Testis (tissue), 3 donors: ENCODE data around the gene TTBK1. TPM values are rescaled to one million over a fixed set of nuclear protein-coding genes. Genes with fewer than 3 reads are reported as not detected.
A peak's percentile ranks its signal among the peaks of the same experiment; 100 is the strongest.

Experiments
- DNase-seq: peaks from one replicate; pipeline ENCODE4 v3.0.0-alpha.2; 2019
- H3K27ac ChIP-seq, 2 donors: fragments of 200-600 bp; sonication (generic); one replicate each; pipeline ENCODE4 v1.5.1; 2019
- H3K27me3 ChIP-seq: fragments of 200-600 bp; sonication (generic); one replicate; pipeline ENCODE4 v1.5.1; 2019
- H3K36me3 ChIP-seq: fragments of 200-600 bp; sonication (generic); one replicate; pipeline ENCODE4 v1.5.1; 2017; ENCODE audit warnings: low read depth; ENCODE audit errors: missing control alignments
- H3K4me1 ChIP-seq: fragments of 200-600 bp; sonication (generic); one replicate; pipeline ENCODE4 v1.5.1; 2019
- H3K4me3 ChIP-seq, 2 donors: fragments of 200-600 bp; sonication (generic); one replicate each; pipeline ENCODE4 v1.5.1; 2017 to 2019
- H3K9me3 ChIP-seq: fragments of 200-600 bp; sonication (generic); one replicate; pipeline ENCODE4 v1.5.1; 2017
- POLR2A ChIP-seq: fragments of 450-650 bp; IDR thresholded peaks from one replicate; pipeline ENCODE4 v1.6.1; 2017; ENCODE audit warnings: antibody characterized with exemption, mild to moderate bottlenecking, moderate library complexity
- WGBS, 2 donors: methylation state at CpG; one replicate each; pipeline ENCODE4 v1.1.5; 2018; 5-methylcytosine and 5-hydroxymethylcytosine counted together
- intact Hi-C: fragments of 100-400 bp; cut with DNase I; formaldehyde crosslinking; loops from one replicate; pipeline ENCODE4 v1.15.1; 2023; ENCODE audit warnings: low total_unique reads
- polyA plus RNA-seq: library from polyadenylated mRNA; stranded (reverse); fragments of 350-450 nt; fragmentation: Illumina TruSeq; extraction: RNeasy Lipid Tissue Mini Kit (QIAGEN cat#74804); gene quantifications from one replicate; pipeline ENCODE4 v1.2.3, GENCODE V29; 2014; ENCODE audit warnings: low read depth, low replicate concordance; ENCODE audit not compliant: insufficient read depth
- total RNA-seq, 2 donors: library from RNA; depleted of rRNA; stranded (reverse); fragments of >200 nt; gene quantifications; one replicate each; pipeline ENCODE4 v1.2.3, GENCODE V29; 2016
- TF ChIP-seq, protein P1 (sequence below), 3 experiments: fragments of 450-650 bp in 2 of 3; fragments of 200-600 bp in 1 of 3; sonication (generic) in 1 of 3; IDR thresholded peaks; one replicate each; pipeline ENCODE4 v1.5.1; 2016 to 2019; ENCODE audit warnings: antibody characterized with exemption in 3 of 3, mild to moderate bottlenecking in 2 of 3, moderate library complexity in 1 of 3

The TTBK1 gene
- total and polyA plus RNA-seq, 3 donors from 2014 or later: 2.2 to 2.6 (median 2.3) TPM

DNA sequence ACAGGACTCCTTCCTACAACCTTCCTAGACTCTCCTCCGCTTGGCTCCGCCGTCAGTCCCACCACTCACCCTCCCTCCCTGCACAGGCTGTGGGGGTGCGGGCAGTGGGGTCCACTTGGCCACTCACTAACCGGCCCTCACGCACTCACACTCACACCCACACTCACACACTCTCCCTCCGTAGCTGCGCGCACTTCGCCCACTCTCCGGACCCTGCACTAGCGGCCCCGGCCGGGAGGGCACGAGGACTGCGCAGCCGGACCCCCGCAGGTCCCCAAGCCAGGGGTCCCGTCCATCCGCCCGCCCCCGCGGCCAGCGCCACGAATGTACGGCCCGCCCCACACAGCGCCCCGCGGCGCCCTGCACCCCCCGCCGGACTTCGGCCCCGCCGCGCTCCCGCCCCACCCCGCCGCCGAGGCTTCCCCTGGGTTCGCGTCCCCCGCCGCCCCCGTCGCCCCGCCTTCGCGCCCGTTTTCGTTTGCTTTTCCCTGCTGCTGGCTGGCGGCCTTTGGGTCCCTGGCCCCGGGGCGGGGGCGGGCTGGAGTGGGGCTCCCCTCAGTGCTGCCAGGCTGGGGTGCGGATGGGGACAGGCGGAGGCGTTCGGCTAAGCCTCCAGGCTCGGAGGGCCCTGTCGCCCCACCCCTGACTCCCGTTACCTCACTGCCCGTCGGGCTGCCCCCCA lies 31.8 kb downstream of the TTBK1 start:
- DNase-seq: no peak
- no peaks in the 10 kb centered on the region for H3K4me1 ChIP-seq
- no peaks in the 10 kb centered on the region for H3K27me3 ChIP-seq
- 5 to 6% methylated on average over 19 to 64 of the region's 65 CpGs for WGBS, 2 donors
- H3K9me3 ChIP-seq: no peaks in the 10 kb centered on the region
- no peaks in the 10 kb centered on the region for H3K36me3 ChIP-seq
- TF ChIP-seq, protein P1, sequence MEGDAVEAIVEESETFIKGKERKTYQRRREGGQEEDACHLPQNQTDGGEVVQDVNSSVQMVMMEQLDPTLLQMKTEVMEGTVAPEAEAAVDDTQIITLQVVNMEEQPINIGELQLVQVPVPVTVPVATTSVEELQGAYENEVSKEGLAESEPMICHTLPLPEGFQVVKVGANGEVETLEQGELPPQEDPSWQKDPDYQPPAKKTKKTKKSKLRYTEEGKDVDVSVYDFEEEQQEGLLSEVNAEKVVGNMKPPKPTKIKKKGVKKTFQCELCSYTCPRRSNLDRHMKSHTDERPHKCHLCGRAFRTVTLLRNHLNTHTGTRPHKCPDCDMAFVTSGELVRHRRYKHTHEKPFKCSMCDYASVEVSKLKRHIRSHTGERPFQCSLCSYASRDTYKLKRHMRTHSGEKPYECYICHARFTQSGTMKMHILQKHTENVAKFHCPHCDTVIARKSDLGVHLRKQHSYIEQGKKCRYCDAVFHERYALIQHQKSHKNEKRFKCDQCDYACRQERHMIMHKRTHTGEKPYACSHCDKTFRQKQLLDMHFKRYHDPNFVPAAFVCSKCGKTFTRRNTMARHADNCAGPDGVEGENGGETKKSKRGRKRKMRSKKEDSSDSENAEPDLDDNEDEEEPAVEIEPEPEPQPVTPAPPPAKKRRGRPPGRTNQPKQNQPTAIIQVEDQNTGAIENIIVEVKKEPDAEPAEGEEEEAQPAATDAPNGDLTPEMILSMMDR (IDR thresholded peaks at IDR 0.05): no peak
- no peak for TF ChIP-seq POLR2A
- H3K27ac ChIP-seq: no peak overlapping the region
- H3K4me3 ChIP-seq: peak overlapping the region; percentile 40 to 49
- intact Hi-C loops: no loop called here

DNA sequence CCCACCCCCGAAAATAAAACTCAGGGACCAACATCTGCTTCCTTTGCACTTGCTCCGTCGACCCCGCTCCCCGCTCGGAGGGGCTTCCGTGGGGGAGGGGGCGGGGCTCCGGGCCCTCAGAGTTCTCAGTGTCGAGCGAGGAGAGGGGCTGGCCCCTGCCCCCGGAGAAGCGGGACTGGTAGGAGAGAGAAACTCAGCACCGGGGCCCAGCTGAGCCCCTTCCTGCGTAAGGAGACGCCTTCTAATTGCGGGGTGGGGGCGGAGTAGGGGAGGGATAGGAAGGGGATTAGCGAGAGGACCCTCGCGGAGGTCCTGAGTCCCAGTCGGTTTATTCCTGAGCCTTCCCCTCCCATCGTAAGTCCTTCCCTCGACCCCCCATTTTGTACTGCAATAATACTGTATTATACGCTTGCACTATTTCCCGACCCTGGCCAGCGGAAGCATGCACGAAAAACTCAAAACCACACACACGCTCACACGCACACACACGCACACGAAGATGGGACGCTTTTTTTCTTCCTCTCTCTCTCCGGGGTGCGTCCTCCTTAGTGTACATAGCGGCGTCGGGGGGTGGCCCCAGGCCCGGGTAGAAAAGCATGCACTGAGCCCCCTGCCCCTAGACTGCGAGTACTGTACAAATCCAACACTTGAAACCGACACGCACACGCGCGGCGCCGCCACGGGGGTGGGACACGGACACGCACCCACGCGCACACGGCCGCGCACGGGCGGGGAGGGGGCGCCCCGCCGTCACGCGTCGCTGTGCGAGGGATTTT lies 32.7 kb downstream of the TTBK1 start:
- Histone ChIP-seq H3K27me3 (no peaks in the 10 kb centered on the region), H3K27ac (no peak overlapping the region), H3K4me3 (peak overlapping the region; percentile 40 to 49), H3K4me1 (no peaks in the 10 kb centered on the region), H3K36me3 (no peaks in the 10 kb centered on the region), H3K9me3 (no peaks in the 10 kb centered on the region)
- TF ChIP-seq, protein P1 (IDR thresholded peaks at IDR 0.05): no peak
- TF ChIP-seq POLR2A: no peak
- WGBS, 2 donors: 16 to 19% methylated on average over 47 to 64 of the region's 64 CpGs
- no peak for DNase-seq
- intact Hi-C loops: no loop called here

DNA sequence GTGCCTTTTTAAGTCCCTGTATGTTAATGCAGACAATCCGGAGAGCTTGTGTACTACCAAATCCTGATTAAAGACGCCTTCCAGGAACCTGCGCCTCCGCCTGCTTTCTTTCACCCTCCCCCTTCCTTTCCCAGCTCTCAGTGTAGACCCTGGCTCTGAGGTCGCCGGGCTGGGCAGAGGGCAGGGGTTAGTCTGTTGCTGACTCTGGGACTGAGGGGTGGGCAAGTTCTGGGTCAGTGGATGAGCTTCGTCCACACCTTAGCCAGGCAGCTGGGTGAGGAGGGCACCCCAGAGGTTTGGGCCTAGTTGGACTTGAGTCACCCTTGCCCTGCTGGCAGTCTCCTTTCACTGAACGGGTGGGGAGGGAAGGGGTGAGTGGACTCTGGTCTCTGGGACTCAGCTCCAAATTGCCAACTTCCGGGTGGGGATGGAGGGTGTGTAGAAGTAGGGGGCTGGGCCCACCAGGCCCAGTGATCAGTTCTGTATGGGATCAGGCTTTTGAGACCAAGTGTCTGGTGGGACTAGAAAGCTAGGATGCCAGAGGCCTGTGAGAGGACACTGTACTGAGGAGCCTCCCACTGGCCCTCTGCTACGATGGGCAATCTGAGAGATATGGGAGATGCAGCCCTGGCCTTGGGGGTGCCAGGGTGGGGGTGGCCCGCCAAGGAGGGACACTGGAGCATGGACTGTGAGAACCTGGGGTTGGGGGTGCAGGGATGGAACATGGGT lies 33.5 kb downstream of the TTBK1 start:
- Histone ChIP-seq H3K9me3 (no peaks in the 10 kb centered on the region), H3K27ac (no peak overlapping the region), H3K36me3 (no peaks in the 10 kb centered on the region), H3K27me3 (no peaks in the 10 kb centered on the region), H3K4me1 (no peaks in the 10 kb centered on the region), H3K4me3 (peak overlapping the region in 1 of 2 donors; percentile 49)
- no peak for DNase-seq
- TF ChIP-seq, protein P1 (IDR thresholded peaks at IDR 0.05): no peak
- no peak for TF ChIP-seq POLR2A
- 62 to 71% methylated on average over 10 to 11 of the region's 11 CpGs for WGBS, 2 donors
- intact Hi-C loops: no loop called here

DNA sequence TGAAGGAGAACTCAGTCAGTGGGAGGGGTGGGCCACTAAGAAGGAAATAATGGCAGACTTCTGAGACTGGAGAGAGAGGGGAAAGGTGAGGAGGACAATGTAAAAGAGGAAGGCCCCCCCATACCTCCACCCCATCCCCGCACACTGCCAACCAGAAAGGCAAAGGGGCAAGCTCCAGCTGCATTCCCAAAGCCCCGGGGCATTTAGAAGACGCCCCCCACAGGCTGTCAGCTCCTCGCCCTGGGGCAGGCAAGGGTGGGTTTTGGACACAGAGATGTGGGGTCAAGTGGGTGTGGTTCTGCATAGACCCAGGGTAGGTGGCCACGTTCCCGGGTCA lies 34.0 kb downstream of the TTBK1 start:
- WGBS, 2 donors: 89 to 96% methylated on average over 5 to 6 of the region's 6 CpGs
- H3K4me1 ChIP-seq: no peaks in the 10 kb centered on the region
- no peaks in the 10 kb centered on the region for H3K9me3 ChIP-seq
- no peak for TF ChIP-seq POLR2A
- TF ChIP-seq, protein P1 (IDR thresholded peaks at IDR 0.05): no peak
- H3K36me3 ChIP-seq: no peaks in the 10 kb centered on the region
- no peaks in the 10 kb centered on the region for H3K27me3 ChIP-seq
- intact Hi-C loops: no loop called here
- no peak overlapping the region for H3K27ac ChIP-seq
- no peak for DNase-seq
- no peak overlapping the region for H3K4me3 ChIP-seq
